ENCODE data around the gene SUCLG2. TPM values are rescaled to one million over a fixed set of nuclear protein-coding genes. Genes with fewer than 3 reads are reported as not detected.

SUCLG2 gene
- total and polyA plus RNA-seq, 9 of the 15 experiments (the other 6 are each of a cell fraction or from before 2014, with no cell fraction given): 10.1 to 41.4 (median 29.0) TPM

GRCh38 chr3:67551361-67552016 is 102.9 kb downstream of the SUCLG2 start (continued):
- TF ChIP-seq ZBTB9 (CRISPR knock-in tag; IDR thresholded peaks at IDR 0.05) (no peak), PCBP2 (IDR thresholded peaks at IDR 0.05; ENCODE audit: low read depth, low read length, poor library complexity, severe bottlenecking) (no peak), ZHX1 (conservative IDR thresholded peaks at IDR 0.05; ENCODE audit: low read length) (no peak), ERF (CRISPR knock-in tag; IDR thresholded peaks at IDR 0.05) (no peak), CREB3 (tag; conservative IDR thresholded peaks at IDR 0.05; ENCODE audit: low read depth) (no peak), PHF20 (IDR thresholded peaks at IDR 0.05; ENCODE audit: partially characterized antibody) (no peak), EZH2 (IDR thresholded peaks at IDR 0.05; ENCODE audit: borderline replicate concordance, low read depth, low read length) (no peak), RAD51 (IDR thresholded peaks at IDR 0.05; ENCODE audit: borderline replicate concordance, low read depth) (no peak)

Measured in K562 (cell line).